Tibial artery (tissue), 4 donors: ENCODE data around the gene RIMBP2.

Experiments used
- DNase-seq, 2 donors: peaks; one replicate each; pipeline ENCODE4 v3.0.0-alpha.2; 2019
- H3K27ac ChIP-seq, 2 donors: fragments of 200-600 bp; sonication (generic) in 1 of 2; 1 replicate in 1 of 2; 2 replicates in 1 of 2; pipeline ENCODE4 v1.5.1; 2018 to 2019; ENCODE audit warnings: mild to moderate bottlenecking in 1 of 2
- H3K27me3 ChIP-seq, 2 donors: fragments of 200-600 bp; sonication (generic) in 1 of 2; one replicate each; pipeline versions ENCODE4 v1.5.1 to v1.6.0; 2016 to 2019
- H3K36me3 ChIP-seq, 3 donors: fragments of 200-600 bp; sonication (generic) in 2 of 3; one replicate each; pipeline ENCODE4 v1.5.1; 2016 to 2019; ENCODE audit warnings: mild to moderate bottlenecking in 2 of 3
- H3K4me1 ChIP-seq, 4 donors: fragments of 200-600 bp; sonication (generic) in 2 of 4; 1 replicate in 3 of 4; 2 replicates in 1 of 4; pipeline ENCODE4 v1.5.1; 2016 to 2019
- H3K4me3 ChIP-seq, 2 donors: fragments of 200-600 bp; sonication (generic) in 1 of 2; 1 replicate in 1 of 2; 2 replicates in 1 of 2; pipeline ENCODE4 v1.5.1; 2018 to 2019; ENCODE audit warnings: mild to moderate bottlenecking in 2 of 2
- H3K9me3 ChIP-seq, 3 donors: fragments of 200-600 bp; sonication (generic) in 1 of 3; one replicate each; pipeline ENCODE4 v1.5.1; 2016 to 2019
- intact Hi-C: fragments of 100-400 bp; cut with DNase I; formaldehyde crosslinking; loops from one replicate; pipeline ENCODE4 v1.15.0; 2023; ENCODE audit warnings: low total_unique reads
- TF ChIP-seq, protein P1 (sequence below), 2 experiments: fragments of 200-600 bp in 1 of 2; fragments of 450-650 bp in 1 of 2; IDR thresholded peaks; one replicate each; pipeline ENCODE4 v1.5.1; 2017 to 2019; ENCODE audit warnings: antibody characterized with exemption in 2 of 2, mild to moderate bottlenecking in 1 of 2, moderate library complexity in 1 of 2

Gene RIMBP2

DNA sequence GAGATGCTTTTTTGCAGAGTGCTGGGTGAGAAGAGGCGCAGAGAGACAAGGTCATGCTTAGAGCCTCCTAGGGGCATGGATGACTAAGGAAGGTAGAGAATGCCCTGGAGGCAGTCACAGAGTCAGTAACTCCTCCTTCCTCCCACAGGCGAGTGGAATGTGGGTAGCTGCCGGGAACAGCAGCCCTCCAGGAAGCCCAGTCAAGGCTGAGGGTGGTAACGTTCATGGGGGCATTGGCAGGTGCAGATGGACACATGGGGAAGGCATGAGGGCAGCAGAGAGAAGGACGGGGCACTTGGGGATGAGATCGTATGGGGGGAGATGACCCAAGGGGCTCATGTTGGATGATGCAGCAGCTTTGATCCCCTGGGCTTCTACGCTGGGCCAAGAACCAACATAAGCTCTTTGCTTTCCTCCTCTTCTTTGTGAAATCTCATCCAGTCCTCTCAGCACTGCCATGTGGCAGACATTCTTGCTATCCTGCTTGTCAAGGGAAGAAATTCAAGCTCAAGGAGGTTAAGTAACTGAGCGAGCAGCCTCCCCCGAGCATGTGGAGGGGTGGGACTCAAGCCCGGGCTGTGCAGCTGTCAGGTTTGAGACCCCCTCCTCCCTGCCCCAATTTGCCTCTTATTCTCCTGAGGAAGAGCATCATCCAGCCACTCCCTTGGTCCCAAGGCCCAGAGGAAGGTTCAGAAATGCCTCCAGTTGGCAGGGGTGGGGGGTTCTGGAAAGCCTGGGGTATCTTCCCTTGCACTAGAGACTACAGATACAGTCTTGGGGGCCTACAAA is 190.5 kb downstream of the RIMBP2 start:
- Histone ChIP-seq H3K4me1 (no peaks in the 10 kb centered on the region), H3K4me3 (no peak overlapping the region), H3K27me3 (no peaks in the 10 kb centered on the region), H3K36me3 (no peaks in the 10 kb centered on the region), H3K27ac (no peak overlapping the region), H3K9me3 (no peaks in the 10 kb centered on the region)
- no peak for DNase-seq
- TF ChIP-seq, protein P1, sequence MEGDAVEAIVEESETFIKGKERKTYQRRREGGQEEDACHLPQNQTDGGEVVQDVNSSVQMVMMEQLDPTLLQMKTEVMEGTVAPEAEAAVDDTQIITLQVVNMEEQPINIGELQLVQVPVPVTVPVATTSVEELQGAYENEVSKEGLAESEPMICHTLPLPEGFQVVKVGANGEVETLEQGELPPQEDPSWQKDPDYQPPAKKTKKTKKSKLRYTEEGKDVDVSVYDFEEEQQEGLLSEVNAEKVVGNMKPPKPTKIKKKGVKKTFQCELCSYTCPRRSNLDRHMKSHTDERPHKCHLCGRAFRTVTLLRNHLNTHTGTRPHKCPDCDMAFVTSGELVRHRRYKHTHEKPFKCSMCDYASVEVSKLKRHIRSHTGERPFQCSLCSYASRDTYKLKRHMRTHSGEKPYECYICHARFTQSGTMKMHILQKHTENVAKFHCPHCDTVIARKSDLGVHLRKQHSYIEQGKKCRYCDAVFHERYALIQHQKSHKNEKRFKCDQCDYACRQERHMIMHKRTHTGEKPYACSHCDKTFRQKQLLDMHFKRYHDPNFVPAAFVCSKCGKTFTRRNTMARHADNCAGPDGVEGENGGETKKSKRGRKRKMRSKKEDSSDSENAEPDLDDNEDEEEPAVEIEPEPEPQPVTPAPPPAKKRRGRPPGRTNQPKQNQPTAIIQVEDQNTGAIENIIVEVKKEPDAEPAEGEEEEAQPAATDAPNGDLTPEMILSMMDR (IDR thresholded peaks at IDR 0.05) = no peak
- intact Hi-C loops = no loop called here

DNA sequence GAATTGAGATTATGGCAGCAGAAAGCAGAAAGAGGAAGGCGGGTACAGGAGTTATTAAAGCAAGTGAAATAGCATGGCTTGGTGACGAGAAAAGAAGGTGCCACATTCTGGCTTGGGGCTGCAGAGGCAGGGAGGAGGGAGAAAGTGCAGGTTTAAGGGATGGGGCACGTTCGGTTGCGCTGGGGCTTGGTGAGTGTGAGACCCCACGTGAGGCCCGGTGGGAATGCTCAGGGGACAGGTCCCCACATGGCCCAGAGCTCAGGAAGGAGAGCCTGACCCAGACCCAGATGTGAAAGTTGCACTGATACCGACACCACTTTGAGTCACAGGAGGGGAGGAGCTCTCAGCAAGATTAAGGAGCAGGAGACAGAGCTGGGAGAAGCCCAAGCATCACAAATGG is 191.3 kb downstream of the RIMBP2 start:
- H3K4me3 ChIP-seq = no peak overlapping the region
- H3K9me3 ChIP-seq = no peaks in the 10 kb centered on the region
- H3K36me3 ChIP-seq = no peaks in the 10 kb centered on the region
- TF ChIP-seq, protein P1 (IDR thresholded peaks at IDR 0.05) = no peak
- H3K27ac ChIP-seq = no peak overlapping the region
- H3K27me3 ChIP-seq = no peaks in the 10 kb centered on the region
- DNase-seq = no peak
- intact Hi-C loops = no loop called here
- H3K4me1 ChIP-seq = no peaks in the 10 kb centered on the region

DNA sequence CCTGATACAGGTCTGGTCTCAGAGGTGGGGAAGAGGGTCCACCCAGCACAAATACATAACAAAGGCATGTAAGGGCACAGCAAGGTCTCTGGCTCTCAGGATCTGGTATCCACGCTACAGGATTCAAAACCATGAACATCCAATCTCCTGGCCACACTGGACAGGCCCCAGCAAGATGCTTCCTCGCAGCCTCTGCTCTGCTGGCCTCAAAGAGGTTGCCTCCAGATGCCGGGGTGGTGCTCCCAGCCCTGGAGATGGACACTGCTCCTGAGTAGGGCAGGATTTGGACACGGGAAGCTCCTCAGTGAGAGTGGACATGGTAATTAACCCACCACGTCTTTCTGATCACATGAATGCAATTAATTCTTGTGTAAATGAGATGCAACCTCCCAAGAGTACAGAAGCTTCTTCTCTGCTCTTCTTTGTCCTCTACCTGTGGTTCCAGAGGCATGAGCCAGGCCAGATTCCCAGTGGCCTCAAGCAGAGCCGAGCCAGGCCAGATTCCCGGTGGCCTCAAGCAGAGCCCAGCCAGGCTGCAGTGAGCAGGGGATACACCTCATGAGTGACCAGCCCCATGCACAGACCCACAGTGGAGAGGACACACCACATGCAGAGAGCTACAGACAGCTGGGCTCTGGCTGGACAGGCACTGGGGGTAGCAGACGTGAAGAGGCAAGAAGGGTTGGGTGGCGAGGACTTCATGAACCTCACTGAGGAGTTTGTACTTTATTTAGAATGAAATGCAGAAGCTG is 192.1 kb downstream of the RIMBP2 start:
- H3K36me3 ChIP-seq = no peaks in the 10 kb centered on the region
- H3K27me3 ChIP-seq = no peaks in the 10 kb centered on the region
- H3K4me3 ChIP-seq = no peak overlapping the region
- no peak for DNase-seq
- no peaks in the 10 kb centered on the region for H3K9me3 ChIP-seq
- TF ChIP-seq, protein P1 (IDR thresholded peaks at IDR 0.05) = no peak
- intact Hi-C loops = no loop called here
- no peaks in the 10 kb centered on the region for H3K4me1 ChIP-seq
- H3K27ac ChIP-seq = no peak overlapping the region

DNA sequence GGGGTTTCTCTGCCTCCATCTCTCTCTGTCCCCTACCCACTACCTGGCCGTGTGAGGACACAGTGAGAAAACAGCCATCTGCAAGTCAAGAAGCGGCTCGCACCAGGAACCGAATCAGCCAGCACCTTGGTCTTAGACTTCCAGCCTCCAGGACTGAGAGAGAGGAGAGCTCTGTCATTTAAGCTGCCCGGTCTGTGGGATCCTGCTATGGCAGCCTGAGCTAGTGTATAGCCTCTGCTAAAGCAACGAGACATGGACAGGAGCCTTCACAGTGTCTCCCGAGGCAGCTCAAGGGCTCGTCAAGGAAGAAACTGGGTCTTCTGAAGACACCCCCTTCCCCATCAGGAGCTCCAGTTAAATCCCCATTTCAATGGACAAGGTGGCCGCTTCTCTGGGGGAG is 192.9 kb downstream of the RIMBP2 start:
- H3K4me1 ChIP-seq = no peaks in the 10 kb centered on the region
- no peaks in the 10 kb centered on the region for H3K9me3 ChIP-seq
- intact Hi-C loops = no loop called here
- H3K4me3 ChIP-seq = no peak overlapping the region
- no peaks in the 10 kb centered on the region for H3K36me3 ChIP-seq
- no peaks in the 10 kb centered on the region for H3K27me3 ChIP-seq
- H3K27ac ChIP-seq = no peak overlapping the region
- TF ChIP-seq, protein P1 (IDR thresholded peaks at IDR 0.05) = no peak
- no peak for DNase-seq

DNA sequence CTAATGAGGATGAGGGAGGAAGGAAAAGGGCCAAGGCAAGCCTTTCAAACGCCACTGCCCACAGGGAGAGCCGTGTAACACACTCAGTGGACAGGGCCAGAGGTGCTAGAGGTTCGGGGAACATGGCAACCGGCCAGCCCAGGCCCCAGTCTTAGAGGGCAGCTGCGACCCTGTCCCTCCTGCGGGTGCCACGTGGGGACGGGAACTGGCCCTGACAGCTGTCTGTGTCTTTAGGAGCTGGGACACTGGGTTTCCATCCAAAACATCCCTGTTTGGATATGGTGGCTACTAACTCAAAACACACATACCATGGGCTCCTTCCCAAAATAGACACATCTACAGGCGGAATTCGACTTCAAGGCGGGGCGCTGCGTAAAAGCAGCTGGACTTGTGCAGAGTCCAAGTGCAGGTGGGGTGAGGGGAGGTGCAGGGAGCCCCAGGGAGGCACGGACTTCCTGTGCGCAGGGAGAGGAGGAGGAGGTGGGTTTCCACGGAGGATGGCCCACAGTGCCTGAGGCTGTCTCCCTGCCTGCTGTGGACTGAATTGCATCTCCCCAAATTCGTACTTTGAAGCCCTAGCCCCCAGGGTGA is 193.8 kb downstream of the RIMBP2 start:
- no peak for DNase-seq
- TF ChIP-seq, protein P1 (IDR thresholded peaks at IDR 0.05) = no peak
- Histone ChIP-seq H3K4me3 (no peak overlapping the region), H3K27me3 (no peaks in the 10 kb centered on the region), H3K36me3 (no peaks in the 10 kb centered on the region), H3K27ac (no peak overlapping the region), H3K9me3 (no peaks in the 10 kb centered on the region), H3K4me1 (no peaks in the 10 kb centered on the region)
- intact Hi-C loops = no loop called here
